ENCODE measurements around the gene OBSL1. TPM values are rescaled to one million over a fixed set of nuclear protein-coding genes. Genes with fewer than 3 reads are reported as not detected.

Gene OBSL1
- total RNA-seq, 1 experiment from 2014 or later: 82.7 TPM

DNA sequence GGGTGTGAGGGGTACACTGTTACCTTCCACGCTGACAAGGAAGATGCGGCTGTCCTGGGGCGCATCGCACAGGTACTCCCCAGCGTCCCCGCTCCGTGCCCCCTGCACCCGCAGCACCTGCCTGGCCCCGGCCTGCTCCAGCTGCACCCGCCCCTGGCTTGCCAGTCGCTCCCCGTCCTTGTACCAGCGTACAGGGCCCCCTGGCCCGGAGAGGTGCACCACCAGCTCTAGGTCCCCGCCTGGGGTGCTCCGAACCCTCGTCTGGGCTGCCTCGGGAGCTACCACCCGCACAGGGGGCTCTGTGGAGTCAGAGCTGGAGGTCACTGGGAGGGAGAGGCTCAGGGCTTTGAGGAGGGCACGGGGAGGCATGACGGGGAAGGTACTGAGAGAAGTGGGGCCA lies 14.0 kb downstream of the OBSL1 start:
- in situ Hi-C loops (cut with HindIII; ENCODE audit: low pct_unique_long_range_greater_than_20kb, low sequenced_read_pairs): no loop called here
- no peak for DNase-seq (ENCODE audit: low read depth)

DNA sequence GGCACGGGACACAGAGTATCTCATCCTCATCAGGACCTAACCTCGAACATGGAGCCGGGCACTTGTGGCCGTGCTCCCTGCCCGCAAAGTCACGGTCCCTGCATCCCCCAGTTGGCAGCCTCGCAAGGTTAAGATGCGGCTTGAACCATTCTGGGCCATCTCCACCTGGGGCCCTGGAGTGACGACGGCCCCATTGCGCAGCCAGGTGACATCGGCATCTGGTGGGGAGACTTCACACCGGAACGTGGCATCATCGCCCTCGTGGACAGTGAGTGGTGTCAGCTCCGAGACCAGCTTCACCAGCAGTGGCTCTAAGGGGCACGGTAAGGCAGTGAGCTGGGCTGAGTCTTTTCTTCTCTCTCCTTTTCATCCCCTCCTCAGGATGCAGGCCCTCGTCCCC lies 14.9 kb downstream of the OBSL1 start:
- DNase-seq (ENCODE audit: low read depth): no peak

DNA sequence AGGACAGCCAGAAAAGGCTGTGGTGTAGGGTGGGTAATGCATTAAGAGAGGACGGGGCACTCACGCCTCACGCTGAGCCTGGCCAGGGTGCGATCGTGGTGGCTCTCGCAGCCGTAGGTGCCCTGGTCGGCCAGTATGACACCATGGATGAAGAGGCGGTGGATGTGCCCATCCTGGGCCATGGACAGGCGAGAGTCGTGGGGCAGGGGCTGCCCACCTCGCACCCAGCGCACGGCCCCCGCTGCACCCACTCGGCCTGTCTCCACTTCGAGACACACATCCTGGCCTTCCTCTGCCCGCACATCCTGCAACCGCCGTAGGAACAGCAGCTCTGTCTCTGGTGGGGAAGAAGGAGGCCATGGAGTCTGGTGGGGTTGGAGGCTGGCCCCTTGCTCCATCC lies 15.4 kb downstream of the OBSL1 start:
- in situ Hi-C loops (cut with HindIII; ENCODE audit: low pct_unique_long_range_greater_than_20kb, low sequenced_read_pairs): no loop called here
- no peak for DNase-seq (ENCODE audit: low read depth)

More for the DNA sequence above, 14.9 kb downstream of the OBSL1 start:
- in situ Hi-C loops (cut with HindIII; ENCODE audit: low pct_unique_long_range_greater_than_20kb, low sequenced_read_pairs): no loop called here

DNA sequence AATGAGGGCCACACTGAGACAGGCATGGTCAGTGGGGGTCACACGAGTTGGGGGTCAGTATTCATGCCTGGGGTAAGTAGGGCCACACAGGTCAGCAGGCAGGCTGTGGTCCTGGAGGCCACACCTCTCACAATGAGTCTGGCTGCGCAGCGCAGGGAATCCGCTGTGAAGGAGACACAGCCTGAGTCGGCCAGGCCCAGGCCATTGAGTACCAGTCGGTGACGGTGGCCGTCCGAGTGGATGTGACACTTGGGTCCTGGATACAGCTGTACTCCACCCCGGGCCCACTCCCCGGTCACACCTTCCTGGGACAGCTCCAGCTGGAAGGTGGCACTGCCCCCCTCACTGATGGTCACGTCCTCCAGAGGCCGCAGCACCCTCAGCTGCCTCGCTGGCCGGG lies 17.0 kb downstream of the OBSL1 start:
- DNase-seq (ENCODE audit: low read depth): no peak
- in situ Hi-C loops (cut with HindIII; ENCODE audit: low pct_unique_long_range_greater_than_20kb, low sequenced_read_pairs): no loop called here

DNA sequence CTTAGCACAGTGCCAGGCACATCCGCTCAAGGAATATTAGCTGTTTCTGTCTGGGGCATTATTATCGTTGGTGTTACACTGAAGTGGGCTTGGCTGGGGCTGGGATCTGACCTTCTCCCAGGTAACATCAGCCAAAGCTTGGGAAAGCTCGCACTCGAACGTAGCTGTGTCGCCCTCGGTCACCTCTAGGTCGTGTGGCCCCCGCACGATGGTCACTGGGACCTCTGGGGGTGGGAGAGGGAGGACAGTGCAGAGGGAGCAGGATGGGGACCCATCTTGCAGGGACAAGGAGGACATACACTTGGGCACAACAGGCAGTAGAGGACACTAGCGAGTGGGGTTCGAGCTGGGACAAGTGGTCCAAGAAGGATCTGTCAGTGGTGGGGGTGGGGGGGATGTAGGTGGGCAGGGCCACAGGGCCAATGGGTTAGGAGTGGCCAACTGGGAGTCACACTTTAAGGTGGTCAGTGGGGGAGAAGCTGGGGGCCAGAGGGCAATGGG lies 17.8 kb downstream of the OBSL1 start:
- in situ Hi-C loops (cut with HindIII; ENCODE audit: low pct_unique_long_range_greater_than_20kb, low sequenced_read_pairs): no loop called here
- DNase-seq (ENCODE audit: low read depth): no peak

DNA sequence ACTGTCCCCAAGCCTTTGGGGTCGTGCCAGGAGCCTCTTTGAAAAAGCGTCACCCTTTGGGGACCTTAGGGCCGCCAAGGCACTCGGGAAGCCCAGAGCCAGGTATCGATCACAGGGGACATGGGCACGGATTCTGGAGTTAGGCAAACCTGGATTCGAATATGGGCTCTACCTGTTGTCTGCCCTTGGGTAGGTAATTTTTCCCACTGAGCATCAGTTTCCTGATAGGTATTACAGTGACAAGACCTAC lies 18.2 kb downstream of the OBSL1 start:
- in situ Hi-C loops (cut with HindIII; ENCODE audit: low pct_unique_long_range_greater_than_20kb, low sequenced_read_pairs): no loop called here
- DNase-seq (ENCODE audit: low read depth): no peak

DNA sequence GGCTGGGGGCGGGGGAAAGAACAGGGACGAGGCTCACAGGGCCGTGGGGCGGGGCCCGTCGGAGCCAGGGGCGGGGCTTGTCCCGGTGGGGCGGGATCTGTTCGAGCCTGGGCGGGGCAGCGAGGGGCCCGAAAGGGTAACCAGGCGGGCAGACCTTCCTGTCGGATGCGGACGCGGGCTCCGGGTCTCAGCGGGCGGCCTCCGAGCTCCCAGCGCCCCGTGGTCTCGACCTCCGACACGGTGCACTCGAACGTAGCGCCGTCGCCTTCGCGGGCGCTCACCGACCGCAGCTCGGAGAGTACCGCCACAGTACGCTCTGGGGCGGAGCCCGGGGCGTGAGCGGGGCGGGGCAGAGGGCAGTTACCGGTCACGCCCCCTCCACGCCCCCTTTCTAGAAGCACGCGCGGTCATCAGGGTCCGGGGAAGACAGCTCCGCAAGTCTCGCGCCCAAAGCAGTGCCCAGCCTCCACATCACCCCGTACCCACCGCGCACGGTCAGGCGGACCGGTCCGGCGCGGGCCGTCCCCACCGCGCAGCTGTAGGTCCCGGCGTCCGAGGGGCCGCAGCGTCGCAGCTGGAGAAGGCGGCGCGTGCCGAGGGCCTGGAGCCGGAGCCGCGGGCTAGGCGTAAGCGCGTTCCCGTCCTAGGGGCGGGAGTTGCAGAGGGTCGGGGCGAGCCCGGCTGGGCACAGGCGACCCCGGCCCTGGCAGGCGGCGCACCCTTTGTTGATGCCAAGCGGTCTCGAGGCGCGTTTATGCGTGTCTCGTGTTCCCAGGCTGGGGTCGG lies 18.8 kb downstream of the OBSL1 start:
- DNase-seq (ENCODE audit: low read depth): peak; percentile 82
- in situ Hi-C loops (cut with HindIII; ENCODE audit: low pct_unique_long_range_greater_than_20kb, low sequenced_read_pairs): no loop called here

DNA sequence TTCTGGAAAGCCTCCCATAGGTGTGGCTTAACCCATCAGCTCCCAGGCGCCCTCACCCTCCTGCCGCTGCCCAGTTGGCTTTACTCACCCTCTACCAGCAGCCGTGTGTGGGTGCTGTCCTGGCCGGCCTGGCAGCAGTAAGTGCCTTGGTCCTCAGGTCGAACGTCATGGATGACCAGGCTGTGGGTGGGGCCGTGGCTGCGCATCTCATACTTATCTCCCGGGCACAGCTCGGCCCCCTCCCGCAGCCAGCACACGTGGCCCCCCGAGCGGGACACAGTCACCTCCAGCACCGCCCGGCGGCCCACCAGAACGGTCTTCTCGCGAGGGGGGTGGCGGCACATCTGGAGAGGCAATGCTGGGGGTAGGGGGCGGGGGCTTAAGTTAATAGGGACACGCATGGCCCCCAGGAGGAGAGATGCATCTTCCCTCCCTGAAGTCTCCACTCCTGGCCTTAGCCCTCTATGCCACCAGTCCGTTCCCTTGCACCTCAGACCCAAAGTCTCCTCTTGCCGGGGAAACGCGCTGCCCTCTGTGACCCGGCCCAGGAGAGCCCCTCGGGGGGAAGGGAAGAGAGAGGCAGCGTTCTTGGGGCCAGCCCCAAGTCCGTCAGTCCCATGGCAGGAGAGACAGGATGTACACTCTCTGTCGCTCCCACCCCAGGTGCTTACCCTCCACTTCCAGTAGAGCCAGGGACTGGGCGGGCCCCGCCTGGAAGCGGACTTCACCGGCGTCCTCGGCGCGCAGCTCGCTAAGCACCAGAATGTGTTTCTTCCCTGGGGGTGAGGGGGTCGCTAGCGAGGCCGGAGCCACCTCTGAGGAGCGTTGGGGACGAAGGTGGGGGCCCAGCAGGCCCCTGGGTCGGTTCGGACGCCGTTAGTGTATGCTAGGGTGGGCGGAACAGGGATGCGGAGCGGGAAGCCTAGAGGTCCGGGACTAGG lies 19.6 kb downstream of the OBSL1 start:
- DNase-seq (ENCODE audit: low read depth): peak; percentile 54
- in situ Hi-C loops (cut with HindIII; ENCODE audit: low pct_unique_long_range_greater_than_20kb, low sequenced_read_pairs): no loop called here

DNA sequence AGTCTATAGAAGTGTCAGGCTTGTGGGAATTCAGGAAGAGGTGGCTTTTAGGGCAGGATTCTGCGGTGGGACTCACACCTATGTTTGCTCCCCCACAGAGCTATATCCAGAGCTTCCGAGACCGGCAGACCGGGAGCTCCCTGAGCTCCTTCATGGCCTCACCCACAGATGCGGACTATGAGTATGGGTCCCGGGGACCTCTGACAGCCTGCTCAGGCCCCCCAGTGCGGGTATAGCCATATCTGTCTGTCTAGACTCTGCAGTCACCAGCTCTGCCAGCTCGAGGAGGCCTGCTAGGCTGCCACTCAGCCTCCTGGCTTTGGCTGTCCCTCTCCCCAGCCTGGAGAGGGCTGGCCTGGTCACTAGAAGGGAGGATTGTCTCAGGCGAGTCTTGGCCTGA lies 21.7 kb downstream of the OBSL1 start:
- in situ Hi-C loops (cut with HindIII; ENCODE audit: low pct_unique_long_range_greater_than_20kb, low sequenced_read_pairs): no loop called here

DNA sequence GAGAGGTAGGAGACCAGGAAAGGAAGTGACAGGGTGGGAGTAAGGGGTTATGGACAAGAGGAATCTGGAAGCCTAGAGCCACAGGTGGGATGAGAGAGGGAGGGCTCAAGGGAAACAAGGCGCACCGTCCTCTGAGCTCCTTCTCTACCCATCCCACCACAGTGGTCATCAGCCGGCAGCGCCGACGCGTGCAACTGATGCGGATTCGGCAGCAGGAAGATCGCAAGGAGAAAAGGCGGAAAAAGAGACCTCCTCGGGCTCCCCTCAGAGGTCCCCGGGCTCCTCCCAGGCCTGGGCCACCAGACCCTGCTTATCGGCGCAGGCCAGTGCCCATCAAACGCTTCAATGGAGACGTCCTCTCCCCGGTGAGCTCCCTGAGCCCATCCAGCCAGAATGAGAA lies 22.3 kb downstream of the OBSL1 start:
- DNase-seq (ENCODE audit: low read depth): no peak
- in situ Hi-C loops (cut with HindIII; ENCODE audit: low pct_unique_long_range_greater_than_20kb, low sequenced_read_pairs): no loop called here

More for the DNA sequence above, 21.7 kb downstream of the OBSL1 start:
- no peak for DNase-seq (ENCODE audit: low read depth)

DNA sequence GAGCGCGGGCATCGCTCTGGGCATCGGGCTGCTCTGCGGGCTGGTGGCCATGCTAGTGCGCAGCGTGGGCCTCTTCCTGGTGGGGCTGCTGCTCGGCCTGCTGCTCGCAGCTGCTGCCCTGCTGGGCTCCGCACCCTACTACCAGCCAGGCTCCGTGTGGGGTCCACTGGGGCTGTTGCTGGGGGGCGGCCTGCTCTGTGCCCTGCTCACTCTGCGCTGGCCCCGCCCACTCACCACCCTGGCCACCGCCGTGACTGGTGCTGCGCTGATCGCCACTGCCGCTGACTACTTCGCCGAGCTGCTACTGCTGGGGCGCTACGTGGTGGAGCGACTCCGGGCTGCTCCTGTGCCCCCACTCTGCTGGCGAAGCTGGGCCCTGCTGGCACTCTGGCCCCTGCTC lies 23.7 kb downstream of the OBSL1 start:
- DNase-seq (ENCODE audit: low read depth): no peak
- in situ Hi-C loops (cut with HindIII; ENCODE audit: low pct_unique_long_range_greater_than_20kb, low sequenced_read_pairs): no loop called here

DNA sequence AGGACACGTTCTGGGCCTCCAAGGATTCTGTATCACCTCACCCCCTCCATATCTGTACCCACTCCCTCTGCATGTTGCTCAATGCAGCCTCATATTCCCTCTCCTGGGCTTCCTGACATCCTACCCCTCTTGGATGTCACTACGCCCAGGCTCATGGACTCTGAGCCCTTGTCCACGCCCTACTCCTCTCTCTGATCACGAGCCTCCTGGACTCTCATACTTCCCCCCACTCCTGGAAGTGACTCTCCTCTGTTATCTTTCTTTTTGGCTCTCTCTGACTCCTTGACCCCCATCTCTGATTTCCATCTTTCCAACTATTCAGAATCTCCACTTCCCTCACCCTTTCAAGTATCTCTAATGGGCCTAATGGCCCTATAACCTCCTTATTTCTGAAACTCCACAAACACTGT lies 25.4 kb downstream of the OBSL1 start:
- no peak for DNase-seq (ENCODE audit: low read depth)
- in situ Hi-C loops (cut with HindIII; ENCODE audit: low pct_unique_long_range_greater_than_20kb, low sequenced_read_pairs): no loop called here

DNA sequence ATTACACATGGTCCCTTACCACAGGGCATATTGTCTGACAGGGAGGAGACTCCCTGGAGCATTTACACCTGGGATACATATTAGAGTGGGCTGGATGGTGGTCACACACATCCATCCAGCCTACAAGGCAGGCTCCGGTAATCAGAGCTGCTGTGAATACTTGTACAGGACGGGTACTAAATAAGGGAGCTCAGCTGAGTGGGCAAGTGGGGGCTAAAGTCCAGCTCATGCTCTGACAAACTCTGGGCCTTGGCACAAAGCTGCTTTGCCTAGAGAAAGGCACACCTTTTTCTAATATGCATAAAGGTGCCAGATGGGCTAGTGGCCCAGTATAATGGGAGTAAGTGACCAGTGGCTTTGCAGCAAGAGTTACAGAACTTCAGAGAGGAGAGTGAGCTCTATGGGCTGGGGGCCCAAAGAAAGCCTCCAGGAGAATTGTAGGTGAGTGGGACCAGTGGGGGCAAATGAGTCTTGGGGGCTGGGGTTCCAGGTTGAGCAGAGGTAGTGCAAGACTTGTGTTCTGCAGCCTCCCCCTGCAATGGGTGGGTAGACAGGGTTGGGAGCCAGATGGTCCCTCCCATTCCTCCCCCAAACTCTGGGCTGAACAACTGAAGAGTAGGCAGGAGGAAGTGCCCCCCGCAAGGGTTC lies 25.9 kb downstream of the OBSL1 start:
- DNase-seq (ENCODE audit: low read depth): no peak
- in situ Hi-C loops (cut with HindIII; ENCODE audit: low pct_unique_long_range_greater_than_20kb, low sequenced_read_pairs): no loop called here

DNA sequence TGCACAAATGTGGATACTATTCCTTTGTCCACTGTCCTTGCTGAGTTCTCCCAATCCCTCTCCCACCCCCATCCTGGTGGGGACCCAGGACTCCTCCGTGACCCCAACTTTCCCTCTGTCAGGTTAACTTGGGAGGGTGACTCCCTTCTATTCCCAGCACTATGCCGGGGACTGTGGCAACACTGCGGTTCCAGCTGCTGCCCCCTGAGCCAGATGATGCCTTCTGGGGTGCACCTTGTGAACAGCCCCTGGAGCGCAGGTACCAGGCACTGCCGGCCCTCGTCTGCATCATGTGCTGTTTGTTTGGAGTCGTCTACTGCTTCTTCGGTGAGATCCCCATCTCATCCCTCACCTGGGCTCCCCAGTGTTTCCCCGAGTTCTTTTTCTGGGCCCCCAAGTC lies 26.8 kb downstream of the OBSL1 start:
- in situ Hi-C loops (cut with HindIII; ENCODE audit: low pct_unique_long_range_greater_than_20kb, low sequenced_read_pairs): no loop called here

DNA sequence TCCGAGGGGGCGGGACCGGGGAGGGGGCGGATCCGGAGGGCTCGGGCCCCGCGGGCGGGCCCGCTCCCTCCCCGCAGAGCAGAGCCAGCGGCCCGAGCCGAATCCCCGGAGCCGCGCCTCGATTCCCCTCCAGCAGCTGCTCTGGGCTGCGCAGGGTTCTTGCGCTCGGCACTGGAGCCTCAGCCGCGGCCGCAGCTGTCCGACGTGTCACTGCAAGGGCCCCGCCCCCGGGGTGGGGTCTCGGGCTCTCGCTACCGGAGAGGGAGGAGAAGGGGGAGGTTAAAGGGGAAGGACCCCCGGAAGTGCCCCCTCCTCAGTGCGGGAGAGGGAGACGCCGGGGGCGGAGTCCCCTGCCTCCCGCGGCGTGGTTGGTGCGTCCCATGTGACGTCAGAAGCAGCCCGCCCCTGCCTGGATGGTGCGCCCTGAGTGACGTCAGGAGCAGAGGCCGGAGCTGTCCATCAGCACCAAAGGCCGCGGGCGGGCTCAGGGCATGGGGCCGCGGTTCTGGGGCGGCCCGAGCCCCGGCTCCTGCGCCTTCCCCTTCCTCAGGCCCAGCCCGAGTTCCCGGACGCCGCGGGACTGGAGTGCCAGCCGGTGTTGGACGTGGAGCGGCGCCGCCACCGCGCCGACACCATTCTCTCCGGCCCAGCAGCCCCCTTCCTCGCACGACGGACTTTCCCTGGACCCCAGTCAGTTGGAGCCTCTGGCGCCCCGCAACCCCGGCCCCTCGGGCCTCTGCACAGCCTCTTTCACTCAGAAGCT lies 27.6 kb downstream of the OBSL1 start, which contains the start of the genes CHPF and TMEM198:
CHPF (minus strand) TSS at position 214 of the 763 bp plus-strand sequence. CDS start 271 bp downstream, outside the sequence.
TMEM198 (plus strand) TSS at position 433 of the 763 bp plus-strand sequence. CDS start 700 bp downstream, outside the sequence.
- peak; percentile 100 for DNase-seq (ENCODE audit: low read depth)
- in situ Hi-C loops (cut with HindIII; ENCODE audit: low pct_unique_long_range_greater_than_20kb, low sequenced_read_pairs): no loop called here

More for the DNA sequence above, 26.8 kb downstream of the OBSL1 start:
- no peak for DNase-seq (ENCODE audit: low read depth)

DNA sequence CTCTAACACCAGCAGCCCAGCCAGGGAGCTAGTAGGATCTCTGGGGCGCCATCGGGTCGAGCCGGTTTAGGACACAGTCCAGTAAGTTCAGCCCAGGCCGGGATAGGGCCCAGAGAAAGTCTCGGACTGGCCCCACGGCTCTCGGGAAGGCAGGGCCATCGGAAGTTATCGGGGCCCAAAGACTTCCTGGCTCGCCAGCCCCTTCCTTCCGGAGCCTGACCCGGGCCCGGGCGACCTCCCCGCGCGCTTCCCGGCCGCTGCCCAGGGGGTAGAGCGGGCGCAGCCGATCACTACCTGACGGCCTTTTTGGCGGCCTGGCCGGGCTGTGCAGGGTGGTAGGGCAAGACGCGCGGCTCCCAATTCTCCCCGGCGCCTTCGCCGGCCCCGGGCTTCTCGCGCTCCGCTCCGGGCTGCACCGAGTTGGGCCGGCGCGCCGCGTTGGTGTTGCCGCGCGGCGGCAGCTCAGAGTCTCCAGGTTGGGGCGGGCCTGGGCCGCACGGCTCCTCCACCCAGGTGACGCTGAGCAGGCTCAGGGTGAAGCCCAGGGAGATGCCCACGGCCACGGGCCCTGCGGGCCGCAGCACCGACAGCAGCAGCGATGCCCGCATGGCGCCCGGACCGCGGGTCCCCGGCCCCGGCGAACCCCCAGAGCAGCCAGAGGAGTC lies 28.3 kb downstream of the OBSL1 start:
- in situ Hi-C loops (cut with HindIII; ENCODE audit: low pct_unique_long_range_greater_than_20kb, low sequenced_read_pairs): no loop called here
- DNase-seq (ENCODE audit: low read depth): peak; percentile 37

DNA sequence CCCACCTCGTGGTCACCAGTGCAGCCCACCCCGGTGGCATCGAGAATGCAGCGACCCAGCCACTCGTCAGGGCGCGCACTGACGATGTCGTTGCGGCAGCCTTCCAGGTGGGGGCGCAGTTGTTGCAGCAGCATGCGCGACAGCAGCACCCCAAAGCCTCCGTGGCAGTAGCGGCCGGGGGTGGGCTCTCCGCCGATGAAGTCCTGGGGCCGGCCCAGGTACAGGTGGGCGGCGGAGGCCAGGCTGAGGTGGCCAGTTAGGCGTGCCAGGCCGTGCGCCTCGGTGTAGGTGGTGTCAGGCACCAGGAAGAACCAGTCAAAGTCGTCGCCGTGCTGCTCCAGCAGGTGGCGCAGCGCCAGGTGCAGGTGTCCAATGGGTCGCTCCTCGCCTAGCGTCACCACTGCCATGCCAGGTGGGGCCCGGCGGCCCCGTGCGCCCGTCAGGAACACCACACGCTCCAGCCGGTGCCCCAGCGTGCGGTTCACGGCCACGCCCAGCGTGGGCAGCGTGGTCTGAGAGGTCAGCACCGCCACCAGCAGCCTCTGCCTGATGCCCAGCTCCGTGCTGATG lies 29.6 kb downstream of the OBSL1 start:
- in situ Hi-C loops (cut with HindIII; ENCODE audit: low pct_unique_long_range_greater_than_20kb, low sequenced_read_pairs): no loop called here
- DNase-seq (ENCODE audit: low read depth): peak; percentile 86
